ENCODE measurements around the gene ZNF667. TPM values are rescaled to one million over a fixed set of nuclear protein-coding genes. Genes with fewer than 3 reads are reported as not detected.
A peak's percentile ranks its signal among the peaks of the same experiment; 100 is the strongest.

ZNF667 gene
- total and polyA plus RNA-seq, 4 donors, result 0.69 to 12.9 (median 2.2) TPM

GRCh38 chr19:56403261-56403660 is 73.9 kb downstream of the ZNF667 start:
- Histone ChIP-seq H3K4me1 (ENCODE audit: control insufficient read depth in 5 of 5, insufficient read depth in 5 of 5, low read length in 5 of 5) (peaks cover 0 to 14% (median 9%) of the 10 kb centered on the region in 5 donors), H3K27me3 (ENCODE audit: control insufficient read depth in 3 of 3, insufficient read depth in 3 of 3, low read length in 2 of 3) (no peaks in the 10 kb centered on the region), H3K27ac (ENCODE audit: low read depth in 1 of 2, low read length in 1 of 2) (peak overlapping the region; percentile 35 to 80), H3K9ac (ENCODE audit: insufficient read depth in 1 of 2, low read length in 2 of 2) (peak overlapping the region; percentile 66 to 76), H3K36me3 (ENCODE audit: control insufficient read depth in 4 of 4, insufficient read depth in 4 of 4, low read length in 4 of 4) (peaks cover 4 to 34% (median 21%) of the 10 kb centered on the region in 4 donors), H3K4me3 (no peak overlapping the region), H3K9me3 (ENCODE audit: control insufficient read depth in 4 of 4, insufficient read depth in 3 of 4, low read length in 3 of 4) (peaks cover 0 to 29% (median 19%) of the 10 kb centered on the region in 4 donors)
- ATAC-seq (ENCODE audit: insufficient read depth, low FRiP score), result no peak
- peak in 2 of 3 donors; percentile 21 to 32 for DNase-seq
- 21 to 32% methylated on average over 9 of the region's 9 CpGs for WGBS, 2 donors
- no peak for TF ChIP-seq CTCF (IDR thresholded peaks at IDR 0.05; ENCODE audit: control extremely low read depth, extremely low read depth)

- Histone ChIP-seq H3K9me3 (ENCODE audit: control insufficient read depth in 4 of 4, insufficient read depth in 3 of 4, low read length in 3 of 4) (peaks cover 0 to 23% (median 12%) of the 10 kb centered on the region in 4 donors), H3K4me3 (no peak overlapping the region)
- 95 to 98% methylated on average over 4 of the region's 4 CpGs for WGBS, 2 donors
Measured at GRCh38 chr19:56400485-56400884, 76.7 kb downstream of the ZNF667 start.

GRCh38 chr19:56398809-56399208 is 78.3 kb downstream of the ZNF667 start:
- H3K27ac ChIP-seq (ENCODE audit: low read depth in 1 of 2, low read length in 1 of 2), result no peak overlapping the region
- H3K36me3 ChIP-seq (ENCODE audit: control insufficient read depth in 4 of 4, insufficient read depth in 4 of 4, low read length in 4 of 4), result peaks cover 7 to 14% (median 11%) of the 10 kb centered on the region in 4 donors
- no peak for TF ChIP-seq CTCF (IDR thresholded peaks at IDR 0.05; ENCODE audit: control extremely low read depth, extremely low read depth)
- H3K9ac ChIP-seq (ENCODE audit: insufficient read depth in 1 of 2, low read length in 2 of 2), result no peak overlapping the region
- no peaks in the 10 kb centered on the region for H3K27me3 ChIP-seq (ENCODE audit: control insufficient read depth in 3 of 3, insufficient read depth in 3 of 3, low read length in 2 of 3)
- WGBS, 2 donors, result 84 to 91% methylated on average over 5 of the region's 5 CpGs
- DNase-seq, result no peak
- ATAC-seq (ENCODE audit: insufficient read depth, low FRiP score), result no peak
- H3K4me3 ChIP-seq, result no peak overlapping the region
- H3K9me3 ChIP-seq (ENCODE audit: control insufficient read depth in 4 of 4, insufficient read depth in 3 of 4, low read length in 3 of 4), result peaks cover 0 to 19% (median 9%) of the 10 kb centered on the region in 4 donors
- H3K4me1 ChIP-seq (ENCODE audit: control insufficient read depth in 5 of 5, insufficient read depth in 5 of 5, low read length in 5 of 5), result peaks cover 0 to 12% (median 0%) of the 10 kb centered on the region in 5 donors

More at GRCh38 chr19:56400485-56400884, 76.7 kb downstream of the ZNF667 start:
- ATAC-seq (ENCODE audit: insufficient read depth, low FRiP score) (no peak), DNase-seq (no peak)
- TF ChIP-seq CTCF (IDR thresholded peaks at IDR 0.05; ENCODE audit: control extremely low read depth, extremely low read depth), result no peak
- H3K4me1 ChIP-seq (ENCODE audit: control insufficient read depth in 5 of 5, insufficient read depth in 5 of 5, low read length in 5 of 5), result peaks cover 0 to 14% (median 9%) of the 10 kb centered on the region in 5 donors
- no peaks in the 10 kb centered on the region for H3K27me3 ChIP-seq (ENCODE audit: control insufficient read depth in 3 of 3, insufficient read depth in 3 of 3, low read length in 2 of 3)
- H3K27ac ChIP-seq (ENCODE audit: low read depth in 1 of 2, low read length in 1 of 2), result no peak overlapping the region
- H3K36me3 ChIP-seq (ENCODE audit: control insufficient read depth in 4 of 4, insufficient read depth in 4 of 4, low read length in 4 of 4), result peaks cover 7 to 17% (median 12%) of the 10 kb centered on the region in 4 donors
- no peak overlapping the region for H3K9ac ChIP-seq (ENCODE audit: insufficient read depth in 1 of 2, low read length in 2 of 2)
